HepG2 (cell line): ENCODE measurements around the gene TECTB.

Experiments used
- CTCF ChIP-seq: sonication (generic); formaldehyde crosslinking; IDR thresholded peaks from 2 replicates; pipeline ENCODE4 v1.5.0; 2020; ENCODE audit warnings: mild to moderate bottlenecking, missing genetic modification reagents, moderate library complexity
- TF ChIP-seq, protein P1 (sequence below): sonication (generic); formaldehyde crosslinking; IDR thresholded peaks from 2 replicates; pipeline ENCODE4 v1.4.0; 2020; ENCODE audit warnings: low read depth, mild to moderate bottlenecking, missing genetic modification reagents

GRCh38 chr10:112307358-112308124, 24.3 kb downstream of the TECTB start:
- TF ChIP-seq, protein P1, sequence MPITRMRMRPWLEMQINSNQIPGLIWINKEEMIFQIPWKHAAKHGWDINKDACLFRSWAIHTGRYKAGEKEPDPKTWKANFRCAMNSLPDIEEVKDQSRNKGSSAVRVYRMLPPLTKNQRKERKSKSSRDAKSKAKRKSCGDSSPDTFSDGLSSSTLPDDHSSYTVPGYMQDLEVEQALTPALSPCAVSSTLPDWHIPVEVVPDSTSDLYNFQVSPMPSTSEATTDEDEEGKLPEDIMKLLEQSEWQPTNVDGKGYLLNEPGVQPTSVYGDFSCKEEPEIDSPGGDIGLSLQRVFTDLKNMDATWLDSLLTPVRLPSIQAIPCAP (CRISPR knock-in tag) = no peak
- TF ChIP-seq CTCF (CRISPR knock-in tag) = peak; percentile 92
